Activated T-helper 2 cell treated with anti-CD3 and anti-CD28 coated beads, Interferon-gamma antibody, Interleukin-2, Interleukin-4, amounts not matched to agents 10 μg/mL and 5 μg/mL and 100 μg/mL, durations not matched to agents 14 hours and 24 hours and 36 hours (primary cell): ENCODE results near the gene PDZD7. TPM values are rescaled to one million over a fixed set of nuclear protein-coding genes. Genes with fewer than 3 reads are reported as not detected.

Experiments
- DNase-seq: peaks from one replicate; pipeline ENCODE4 v3.0.0; 2021; ENCODE audit warnings: low spot score
- H3K27ac Mint-ChIP-seq: one replicate; pipeline ENCODE4 v1.8.0; 2021; ENCODE audit warnings: mixed read lengths
- H3K27me3 Mint-ChIP-seq: one replicate; pipeline ENCODE4 v1.8.0; 2021; ENCODE audit warnings: low read depth, mixed read lengths
- H3K36me3 Mint-ChIP-seq: one replicate; pipeline ENCODE4 v1.8.0; 2021; ENCODE audit warnings: low read depth, mixed read lengths
- H3K4me1 Mint-ChIP-seq: one replicate; pipeline ENCODE4 v1.8.0; 2021; ENCODE audit warnings: low read depth, mixed read lengths
- H3K4me3 Mint-ChIP-seq: one replicate; pipeline ENCODE4 v1.8.0; 2021; ENCODE audit warnings: low read depth, mild to moderate bottlenecking, moderate library complexity, mixed read lengths
- H3K9me3 Mint-ChIP-seq: one replicate; pipeline ENCODE4 v1.8.0; 2021; ENCODE audit warnings: mixed read lengths
- intact Hi-C: fragments of 100-400 bp; cut with micrococcal nuclease; formaldehyde crosslinking; loops from one replicate; pipeline ENCODE4 v1.15.1; 2023
- total RNA-seq: library from RNA; stranded (reverse); gene quantifications from 2 replicates; pipeline ENCODE4 v1.2.3, GENCODE V29; 2022

PDZD7 gene
- total RNA-seq, 1 donor from 2014 or later: 0.64 TPM

DNA sequence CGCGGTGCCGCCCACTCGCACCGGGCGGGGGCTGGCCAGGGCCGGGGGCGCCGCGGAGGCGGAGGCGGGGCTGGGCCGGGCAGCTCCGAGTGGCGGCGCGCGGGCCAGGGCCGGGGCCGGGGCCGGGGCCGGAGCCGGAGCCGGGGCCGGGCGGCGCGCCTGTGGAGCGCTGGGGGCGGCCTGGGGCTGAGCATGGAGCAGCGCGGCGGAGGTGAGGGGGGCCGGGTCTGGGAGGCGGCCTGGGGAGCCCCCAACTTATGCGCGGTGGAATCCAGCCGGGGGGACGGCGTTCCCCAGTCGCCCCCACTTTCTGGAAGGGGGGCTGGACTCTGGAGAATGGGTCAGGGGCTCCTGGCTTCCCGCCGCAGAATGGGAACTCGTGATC lies 31.2 kb downstream of the PDZD7 start, which contains the start of gene LZTS2:
TSS of gene LZTS2 (plus strand) at position 67 of the 385 bp plus-strand sequence. CDS start 2,731 bp downstream, outside the sequence.
- intact Hi-C loops: loop anchor here (1.0 to 5.0 kb wide), 4 partner anchors 14 to 462 kb away; partner anchors contain the start of genes HIF1AN and SLF2
- H3K4me1 Mint-ChIP-seq: peaks cover 18% of the 10 kb centered on the region
- peaks cover 3% of the 10 kb centered on the region for H3K27me3 Mint-ChIP-seq
- H3K4me3 Mint-ChIP-seq: peak within 1 kb of the TSS; percentile 90
- no peak for DNase-seq
- H3K36me3 Mint-ChIP-seq: peaks cover 9% of the 10 kb centered on the region
- H3K27ac Mint-ChIP-seq: peak within 1 kb of the TSS; percentile 91
- H3K9me3 Mint-ChIP-seq: no peaks in the 10 kb centered on the region

DNA sequence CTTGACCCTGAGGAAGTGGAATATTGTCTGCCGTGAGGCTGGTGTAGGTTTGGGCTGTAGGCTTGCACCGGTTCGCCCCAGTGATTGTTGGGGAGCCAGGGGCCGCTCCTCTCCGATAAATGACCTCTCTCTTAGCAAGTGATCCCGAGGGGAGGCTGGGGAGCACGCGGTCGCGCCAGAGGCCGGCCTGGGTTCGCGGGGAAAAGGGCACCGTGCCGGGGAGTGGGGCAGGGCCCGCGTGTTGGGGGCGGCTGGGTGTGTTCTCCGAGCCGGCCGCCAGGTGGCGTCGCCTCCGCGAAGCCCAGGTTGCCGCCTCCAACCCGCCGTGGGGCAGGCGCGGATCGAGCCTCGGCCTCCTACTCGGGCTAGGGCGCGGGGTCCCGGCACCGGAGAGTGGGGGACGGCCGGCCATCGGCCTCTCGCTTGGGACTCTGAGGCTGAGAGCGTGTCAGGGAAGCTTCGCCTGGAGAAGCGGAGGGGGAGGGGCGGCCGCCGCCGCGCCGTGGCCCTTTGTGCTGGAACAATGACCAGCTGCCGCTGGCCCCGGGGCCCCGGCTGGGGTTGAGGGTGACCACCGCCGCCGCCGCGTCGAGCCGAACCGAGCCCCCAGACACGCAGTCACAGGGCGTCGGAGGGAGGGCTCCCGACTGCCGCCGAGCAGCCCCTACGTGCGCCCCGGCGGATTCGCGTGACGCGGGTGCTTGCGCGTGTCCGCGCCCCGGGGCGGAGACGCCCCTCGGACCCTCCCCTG lies 31.8 kb downstream of the PDZD7 start:
- H3K27ac Mint-ChIP-seq: peak overlapping the region; percentile 91
- H3K4me1 Mint-ChIP-seq: peaks cover 18% of the 10 kb centered on the region
- peaks cover 3% of the 10 kb centered on the region for H3K27me3 Mint-ChIP-seq
- peak; percentile 73 for DNase-seq
- H3K4me3 Mint-ChIP-seq: peak overlapping the region; percentile 90
- peaks cover 15% of the 10 kb centered on the region for H3K36me3 Mint-ChIP-seq
- intact Hi-C loops: loop anchor here (1.0 to 5.0 kb wide), 5 partner anchors 14 to 462 kb away; partner anchors contain the start of genes HIF1AN and SLF2
- H3K9me3 Mint-ChIP-seq: no peaks in the 10 kb centered on the region

DNA sequence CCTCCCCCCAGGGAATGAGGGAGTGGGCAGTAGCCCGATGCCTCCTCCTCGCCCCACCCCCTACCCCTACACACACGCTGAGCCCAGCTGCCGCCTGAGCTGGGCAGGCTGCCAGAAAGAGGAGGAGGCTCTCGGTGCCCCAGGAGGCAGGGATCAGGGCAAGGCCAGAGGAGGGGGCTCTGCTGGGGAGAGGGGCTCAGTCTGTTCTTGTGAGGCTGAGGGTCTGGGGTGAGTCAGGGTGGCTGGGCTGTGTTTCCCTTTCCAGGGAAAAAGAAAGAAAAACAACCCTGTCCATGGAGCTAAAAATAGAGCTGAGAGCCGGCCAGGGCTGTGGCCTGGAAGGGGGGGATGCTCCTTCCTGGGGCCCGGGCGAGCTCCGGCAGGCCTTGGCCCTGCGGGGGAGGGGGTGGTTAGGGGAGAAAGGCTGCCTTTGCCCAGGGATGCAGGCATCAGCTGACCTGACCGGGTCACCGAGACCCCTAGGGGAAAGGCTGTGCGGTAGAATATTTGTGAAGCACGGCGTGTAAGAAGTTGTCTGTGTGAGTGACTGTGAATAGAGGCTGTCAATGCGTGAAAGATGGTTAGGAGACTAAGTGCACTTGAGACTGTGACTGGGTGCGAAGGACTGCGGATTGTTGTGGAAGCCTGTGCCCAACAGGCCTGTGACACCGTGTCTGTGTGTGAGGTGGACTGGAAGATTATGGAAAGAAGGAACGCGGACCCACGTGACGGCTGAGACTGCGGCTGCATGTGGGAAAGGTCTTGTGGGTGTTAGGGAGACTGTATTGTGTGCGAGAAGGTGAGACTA lies 32.5 kb downstream of the PDZD7 start:
- H3K9me3 Mint-ChIP-seq: no peaks in the 10 kb centered on the region
- peaks cover 3% of the 10 kb centered on the region for H3K27me3 Mint-ChIP-seq
- H3K27ac Mint-ChIP-seq: peak overlapping the region; percentile 91
- H3K4me1 Mint-ChIP-seq: peaks cover 18% of the 10 kb centered on the region
- peak; percentile 22 for DNase-seq
- peaks cover 20% of the 10 kb centered on the region for H3K36me3 Mint-ChIP-seq
- peak overlapping the region; percentile 90 for H3K4me3 Mint-ChIP-seq
- intact Hi-C loops: loop anchor here (1.0 to 5.0 kb wide), 4 partner anchors 34 to 461 kb away; partner anchors contain the start of genes HIF1AN and SLF2

DNA sequence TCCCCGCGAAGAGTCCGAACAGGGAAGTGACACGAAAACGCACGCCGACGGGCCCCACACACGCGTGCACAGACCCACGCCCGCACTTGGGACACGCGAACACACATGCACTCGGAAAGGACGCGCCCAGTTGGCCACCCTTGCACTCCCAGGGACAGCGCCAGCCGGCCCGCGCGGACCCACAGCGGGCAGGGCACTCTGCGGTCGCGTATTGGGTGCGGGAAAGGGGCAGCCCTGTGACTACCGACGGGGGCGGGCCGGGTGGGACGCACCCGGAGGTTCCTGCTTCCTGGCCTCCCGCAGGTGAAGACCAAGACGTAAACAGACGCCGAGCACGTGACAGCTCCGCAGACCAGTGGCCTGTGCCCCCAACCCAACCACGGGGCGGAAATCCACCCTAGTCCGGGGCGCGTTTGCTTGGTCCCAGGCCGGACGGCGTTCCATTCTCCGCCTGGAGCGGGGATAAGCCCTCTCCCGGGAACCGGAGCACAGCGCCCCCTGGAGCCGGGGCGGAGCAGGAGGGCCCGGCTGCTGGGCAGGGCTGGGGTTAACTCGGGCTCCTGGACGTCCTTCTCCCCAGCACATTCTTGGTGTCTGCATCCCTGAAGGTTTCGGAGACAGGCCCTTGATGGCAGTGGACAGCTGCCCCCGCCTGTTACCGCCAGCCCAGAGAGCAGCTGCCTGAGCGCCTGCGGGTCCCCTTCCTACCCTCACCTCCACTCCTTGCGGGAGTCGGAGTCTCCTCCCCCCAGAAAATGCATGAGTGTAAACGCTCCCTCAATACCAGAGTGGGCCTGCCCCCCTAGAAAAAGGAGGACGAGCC lies 33.4 kb downstream of the PDZD7 start:
- H3K36me3 Mint-ChIP-seq: peaks cover 28% of the 10 kb centered on the region

DNA sequence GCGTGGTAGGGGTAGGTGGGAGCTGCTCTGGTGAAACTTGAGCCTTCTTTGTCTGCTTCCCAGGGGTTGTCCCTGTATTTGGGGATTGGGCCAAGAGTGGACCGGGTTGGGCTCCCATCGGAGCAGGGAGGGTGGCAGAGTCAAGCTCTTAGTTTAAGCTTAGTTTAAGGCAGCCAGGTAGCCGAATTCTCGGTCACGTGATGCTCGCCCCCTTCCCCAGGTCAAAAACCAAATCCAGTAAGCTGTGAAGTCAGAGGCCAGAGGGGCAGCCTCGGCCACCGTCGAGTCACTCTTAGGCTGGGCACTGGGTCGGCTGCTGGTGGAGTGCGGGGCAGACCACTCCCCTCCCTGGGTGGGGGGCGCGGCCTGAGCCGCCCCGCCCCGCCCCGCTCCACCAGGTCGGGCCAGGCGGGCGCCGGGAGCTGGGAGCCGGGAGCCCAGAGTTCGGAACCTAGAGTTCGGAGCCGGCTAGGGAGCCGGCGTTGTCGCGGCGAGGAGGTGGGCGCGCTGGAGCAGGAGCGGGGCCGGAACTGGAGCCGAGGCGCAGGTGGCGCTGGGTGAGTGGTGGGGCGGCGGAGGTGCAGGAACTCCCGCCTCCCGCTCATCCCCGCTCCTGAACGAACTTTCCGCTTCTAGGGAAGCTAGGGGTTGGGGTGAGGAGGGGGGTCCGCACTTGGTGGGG lies 34.1 kb downstream of the PDZD7 start:
- H3K4me1 Mint-ChIP-seq: peaks cover 18% of the 10 kb centered on the region
- peak; percentile 45 for DNase-seq
- H3K9me3 Mint-ChIP-seq: no peaks in the 10 kb centered on the region
- intact Hi-C loops: loop anchor here (1.0 to 5.0 kb wide), 2 partner anchors 10 to 460 kb away; partner anchors contain the start of genes HIF1AN, MRPL43 and TWNK
- peak overlapping the region; percentile 90 for H3K4me3 Mint-ChIP-seq
- H3K27ac Mint-ChIP-seq: peak overlapping the region; percentile 89
- H3K27me3 Mint-ChIP-seq: peaks cover 3% of the 10 kb centered on the region
- H3K36me3 Mint-ChIP-seq: peaks cover 31% of the 10 kb centered on the region

More for the DNA sequence above, 33.4 kb downstream of the PDZD7 start:
- H3K27ac Mint-ChIP-seq: peak overlapping the region; percentile 89
- H3K27me3 Mint-ChIP-seq: peaks cover 3% of the 10 kb centered on the region
- peaks cover 18% of the 10 kb centered on the region for H3K4me1 Mint-ChIP-seq
- peak; percentile 68 for DNase-seq
- H3K4me3 Mint-ChIP-seq: peak overlapping the region; percentile 90
- intact Hi-C loops: loop anchor here (1.0 to 5.0 kb wide), 5 partner anchors 10 to 460 kb away; partner anchors contain the start of genes HIF1AN, MRPL43, SLF2 and TWNK
- H3K9me3 Mint-ChIP-seq: no peaks in the 10 kb centered on the region

DNA sequence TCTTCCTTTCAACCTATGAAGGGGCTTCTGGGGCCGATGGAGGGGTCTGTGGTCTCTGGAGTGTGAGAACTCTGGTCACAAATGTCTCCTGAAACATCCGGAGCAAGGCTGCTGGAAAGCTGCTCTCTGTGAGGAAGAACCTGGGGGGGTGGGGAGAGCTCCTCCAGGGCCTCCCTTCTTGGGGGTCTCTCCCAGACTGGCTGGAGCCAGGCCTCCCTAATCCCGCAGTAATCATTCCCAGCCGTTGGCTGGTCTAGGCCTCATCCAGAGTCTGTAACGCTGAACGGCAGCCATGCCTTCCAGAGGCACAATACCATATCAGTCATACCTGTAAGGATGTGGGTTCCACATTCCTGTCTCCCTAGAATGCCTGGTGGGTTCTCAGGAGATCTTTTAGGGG lies 35.7 kb downstream of the PDZD7 start:
- intact Hi-C loops: loop anchor here (5.0 kb wide), 1 partner anchor 458 kb away; the partner anchor contains the start of gene HIF1AN
- peak overlapping the region; percentile 21 for H3K4me3 Mint-ChIP-seq
- no peak for DNase-seq
- peaks cover 41% of the 10 kb centered on the region for H3K36me3 Mint-ChIP-seq
- no peaks in the 10 kb centered on the region for H3K27me3 Mint-ChIP-seq
- H3K27ac Mint-ChIP-seq: no peak overlapping the region
- H3K9me3 Mint-ChIP-seq: no peaks in the 10 kb centered on the region
- peaks cover 20% of the 10 kb centered on the region for H3K4me1 Mint-ChIP-seq

DNA sequence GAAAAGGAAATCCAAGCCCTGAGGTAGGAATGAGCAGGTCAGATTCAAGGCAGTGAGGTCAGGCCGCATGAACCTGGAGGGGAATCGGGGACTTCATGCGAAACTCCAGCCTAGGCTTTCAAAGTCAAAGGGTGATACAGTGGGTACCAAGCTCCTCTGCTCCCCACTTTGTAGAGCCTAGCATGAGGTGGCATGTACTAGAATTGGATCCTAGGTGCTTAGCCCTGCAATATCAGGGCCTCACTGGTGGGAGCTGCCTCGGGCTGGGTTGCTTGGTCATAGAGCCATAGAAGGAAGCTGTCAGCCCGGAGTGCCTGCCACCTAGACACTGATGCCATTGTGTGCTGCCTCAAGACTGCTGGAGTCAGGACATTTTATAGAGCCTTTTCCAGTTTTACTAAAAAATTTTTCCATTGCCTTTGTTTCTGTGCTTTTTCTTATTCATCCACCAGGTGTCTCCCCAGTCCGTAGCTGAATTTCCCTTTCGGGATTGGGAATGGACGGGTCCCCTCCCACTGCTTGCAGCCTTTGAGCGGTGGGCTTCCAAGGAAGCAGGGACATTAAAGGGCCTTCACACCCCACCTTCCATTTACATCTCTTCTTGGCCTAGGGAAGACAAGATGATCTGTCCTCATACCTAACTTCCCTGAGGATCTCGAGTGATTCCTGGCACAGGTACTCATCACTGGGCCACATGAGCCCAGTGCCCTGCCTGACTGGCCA lies 36.8 kb downstream of the PDZD7 start:
- intact Hi-C loops: no loop called here
- Mint-ChIP-seq H3K4me3 (no peak overlapping the region), H3K36me3 (peaks cover 50% of the 10 kb centered on the region), H3K4me1 (peaks cover 20% of the 10 kb centered on the region), H3K27ac (no peak overlapping the region), H3K9me3 (no peaks in the 10 kb centered on the region), H3K27me3 (no peaks in the 10 kb centered on the region)
- DNase-seq: no peak

DNA sequence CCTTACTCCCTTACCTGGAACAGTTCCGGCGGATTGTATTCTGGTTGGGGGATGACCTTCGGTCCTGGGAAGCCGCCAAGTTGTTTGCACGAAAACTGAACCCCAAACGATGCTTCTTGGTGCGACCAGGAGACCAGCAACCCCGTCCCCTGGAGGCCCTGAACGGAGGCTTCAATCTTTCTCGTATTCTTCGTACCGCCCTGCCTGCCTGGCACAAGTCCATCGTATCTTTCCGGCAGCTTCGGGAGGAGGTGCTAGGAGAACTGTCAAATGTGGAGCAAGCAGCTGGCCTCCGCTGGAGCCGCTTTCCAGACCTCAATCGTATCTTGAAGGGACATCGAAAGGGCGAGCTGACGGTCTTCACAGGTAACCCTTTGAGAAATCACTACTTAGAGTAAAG lies 41.8 kb downstream of the PDZD7 start:
- DNase-seq: no peak
- Mint-ChIP-seq H3K4me1 (peaks cover 15% of the 10 kb centered on the region), H3K27ac (no peak overlapping the region), H3K4me3 (peak overlapping the region; percentile 34), H3K27me3 (no peaks in the 10 kb centered on the region), H3K9me3 (no peaks in the 10 kb centered on the region), H3K36me3 (peaks cover 52% of the 10 kb centered on the region)
- intact Hi-C loops: no loop called here

DNA sequence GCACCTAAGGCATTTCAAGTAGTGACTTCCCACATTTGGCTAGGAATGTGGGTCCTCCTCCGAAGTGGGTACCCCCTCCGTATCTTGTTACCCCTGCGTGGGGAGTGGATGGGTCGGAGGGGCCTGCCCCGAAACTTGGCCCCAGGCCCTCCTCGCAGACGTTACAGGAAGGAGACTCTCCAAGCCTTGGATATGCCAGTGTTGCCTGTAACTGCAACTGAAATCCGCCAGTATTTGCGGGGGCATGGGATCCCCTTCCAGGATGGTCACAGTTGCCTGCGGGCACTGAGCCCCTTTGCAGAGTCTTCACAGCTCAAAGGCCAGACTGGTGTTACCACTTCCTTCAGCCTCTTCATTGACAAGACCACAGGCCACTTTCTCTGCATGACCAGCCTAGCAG lies 42.8 kb downstream of the PDZD7 start:
- no peak for DNase-seq
- intact Hi-C loops: no loop called here
- Mint-ChIP-seq H3K27ac (no peak overlapping the region), H3K4me1 (peaks cover 15% of the 10 kb centered on the region), H3K36me3 (peaks cover 44% of the 10 kb centered on the region), H3K9me3 (no peaks in the 10 kb centered on the region), H3K4me3 (peak overlapping the region; percentile 96), H3K27me3 (no peaks in the 10 kb centered on the region)

DNA sequence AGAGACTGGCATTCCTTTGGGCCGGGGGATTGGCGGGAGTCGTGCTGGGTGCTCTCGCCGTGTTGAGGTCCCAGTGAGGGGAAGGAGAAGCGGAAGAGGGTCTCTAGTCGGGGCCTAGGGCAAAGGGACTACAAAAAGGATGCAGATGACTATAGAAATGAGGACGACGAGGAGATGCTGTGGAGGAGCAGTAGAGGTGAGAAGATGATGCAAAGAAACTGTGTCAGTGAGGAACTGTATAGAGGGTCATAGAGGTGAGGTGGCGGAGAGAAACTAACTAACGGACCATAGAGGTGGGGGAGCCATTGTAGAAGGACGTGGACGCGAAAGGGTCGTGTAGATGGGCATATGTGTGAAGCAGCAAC lies 43.3 kb downstream of the PDZD7 start:
- intact Hi-C loops: loop anchor here (1.0 kb wide), 1 partner anchor 10 kb away; no protein-coding TSS in a partner anchor

More for the DNA sequence above, 43.3 kb downstream of the PDZD7 start:
- Mint-ChIP-seq H3K9me3 (no peaks in the 10 kb centered on the region), H3K4me1 (peaks cover 15% of the 10 kb centered on the region), H3K27ac (peak overlapping the region; percentile 77), H3K36me3 (peaks cover 39% of the 10 kb centered on the region), H3K4me3 (peak overlapping the region; percentile 96), H3K27me3 (no peaks in the 10 kb centered on the region)
- DNase-seq: no peak
